ENCODE results near the gene DIO3.

DIO3 gene

GRCh38 chr14:101561145-101561896, at the start of gene DIO3:
Gene DIO3 (plus strand): TSS chr14:101561495.
- no peak for FAIRE-seq
- DNase-seq (ENCODE audit: insufficient read length, low spot score): no peak

- FAIRE-seq: no peak
- no peak for DNase-seq (ENCODE audit: insufficient read length, low spot score)
Measured at GRCh38 chr14:101511620-101512375, 49.5 kb upstream of the DIO3 start.

GRCh38 chr14:101512376-101512695, 49.0 kb upstream of the DIO3 start:
- no peak for DNase-seq (ENCODE audit: insufficient read length, low spot score)
- FAIRE-seq: no peak

- DNase-seq (ENCODE audit: insufficient read length, low spot score) (no peak), FAIRE-seq (no peak)
Measured at GRCh38 chr14:101514136-101514535, 47.2 kb upstream of the DIO3 start.

- no peak for DNase-seq (ENCODE audit: insufficient read length, low spot score)
- no peak for FAIRE-seq
Measured at GRCh38 chr14:101516401-101516800, 44.9 kb upstream of the DIO3 start.

GRCh38 chr14:101518611-101519473, 42.5 kb upstream of the DIO3 start:
- FAIRE-seq (no peak), DNase-seq (ENCODE audit: insufficient read length, low spot score) (no peak)

- no peak for FAIRE-seq
- no peak for DNase-seq (ENCODE audit: insufficient read length, low spot score)
Measured at GRCh38 chr14:101520621-101521472, 40.4 kb upstream of the DIO3 start.

- DNase-seq (ENCODE audit: insufficient read length, low spot score) (no peak), FAIRE-seq (no peak)
Measured at GRCh38 chr14:101521473-101521915, 39.8 kb upstream of the DIO3 start.

GRCh38 chr14:101521978-101522377, 39.3 kb upstream of the DIO3 start:
- FAIRE-seq (no peak), DNase-seq (ENCODE audit: insufficient read length, low spot score) (no peak)

- no peak for DNase-seq (ENCODE audit: insufficient read length, low spot score)
- no peak for FAIRE-seq
Measured at GRCh38 chr14:101525640-101526527, 35.4 kb upstream of the DIO3 start.

GRCh38 chr14:101527987-101528386, 33.3 kb upstream of the DIO3 start:
- no peak for DNase-seq (ENCODE audit: insufficient read length, low spot score)
- FAIRE-seq: no peak

- no peak for DNase-seq (ENCODE audit: insufficient read length, low spot score)
- no peak for FAIRE-seq
Measured at GRCh38 chr14:101529079-101529478, 32.2 kb upstream of the DIO3 start.

- DNase-seq (ENCODE audit: insufficient read length, low spot score) (no peak), FAIRE-seq (no peak)
Measured at GRCh38 chr14:101534198-101534597, 27.1 kb upstream of the DIO3 start.

- FAIRE-seq: no peak
Measured at GRCh38 chr14:101535232-101535631, 26.1 kb upstream of the DIO3 start.

GRCh38 chr14:101535701-101536207, 25.5 kb upstream of the DIO3 start:
- no peak for DNase-seq (ENCODE audit: insufficient read length, low spot score)
- no peak for FAIRE-seq

More at GRCh38 chr14:101535232-101535631, 26.1 kb upstream of the DIO3 start:
- no peak for DNase-seq (ENCODE audit: insufficient read length, low spot score)

- FAIRE-seq (no peak), DNase-seq (ENCODE audit: insufficient read length, low spot score) (no peak)
Measured at GRCh38 chr14:101537286-101537685, 24.0 kb upstream of the DIO3 start.

- DNase-seq (ENCODE audit: insufficient read length, low spot score) (no peak), FAIRE-seq (no peak)
Measured at GRCh38 chr14:101538878-101539277, 22.4 kb upstream of the DIO3 start.

GRCh38 chr14:101539880-101540279, 21.4 kb upstream of the DIO3 start:
- FAIRE-seq: no peak
- no peak for DNase-seq (ENCODE audit: insufficient read length, low spot score)
